HG03175 (cell line): Measurements from ENCODE around the gene TMEM253.

Experiments
- ATAC-seq: cut with Tn5 transposase; IDR thresholded peaks from one replicate; pipeline ENCODE4 v1.9.1; 2021; ENCODE audit warnings: mild to moderate bottlenecking, moderate library complexity; ENCODE audit not compliant: unreplicated experiment

TMEM253 gene

DNA sequence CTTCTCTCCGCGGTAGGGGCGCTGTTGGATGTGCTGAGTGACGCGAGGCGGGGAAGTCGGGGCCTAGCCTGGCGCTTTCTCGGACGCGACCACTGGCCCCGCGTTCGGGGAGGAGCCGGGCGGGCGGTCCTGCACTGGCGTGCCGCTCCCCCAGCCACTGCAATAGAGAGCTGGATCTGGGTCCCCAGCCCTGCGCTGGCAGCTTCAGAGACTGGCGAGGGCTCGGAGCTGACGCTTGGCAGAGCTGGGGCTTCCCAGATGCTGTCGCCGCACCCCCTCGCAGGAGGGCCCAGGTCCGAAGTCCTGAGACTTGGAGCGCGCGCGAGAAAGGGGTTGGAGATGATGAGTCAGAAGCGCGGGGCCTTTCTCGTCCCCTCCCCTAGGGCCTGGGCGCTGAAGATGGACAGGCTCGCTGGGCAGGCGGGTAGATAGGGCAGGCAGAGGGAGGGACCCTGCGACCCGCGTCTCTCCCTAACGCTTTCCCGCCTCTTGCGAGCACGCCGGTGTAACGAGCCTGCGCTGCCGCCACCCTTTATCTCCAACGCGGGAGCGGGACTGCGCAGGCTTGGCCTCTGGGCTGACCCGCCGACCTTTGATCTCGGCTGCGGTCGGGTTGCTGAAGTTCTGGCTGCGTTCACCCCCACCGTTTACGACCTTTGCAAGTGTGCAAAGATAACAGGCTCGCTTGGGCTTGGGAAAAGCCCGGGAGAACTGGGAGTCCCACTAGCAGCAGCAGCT is 3.0 kb downstream of the TMEM253 start:
- ATAC-seq = peak; percentile 91

DNA sequence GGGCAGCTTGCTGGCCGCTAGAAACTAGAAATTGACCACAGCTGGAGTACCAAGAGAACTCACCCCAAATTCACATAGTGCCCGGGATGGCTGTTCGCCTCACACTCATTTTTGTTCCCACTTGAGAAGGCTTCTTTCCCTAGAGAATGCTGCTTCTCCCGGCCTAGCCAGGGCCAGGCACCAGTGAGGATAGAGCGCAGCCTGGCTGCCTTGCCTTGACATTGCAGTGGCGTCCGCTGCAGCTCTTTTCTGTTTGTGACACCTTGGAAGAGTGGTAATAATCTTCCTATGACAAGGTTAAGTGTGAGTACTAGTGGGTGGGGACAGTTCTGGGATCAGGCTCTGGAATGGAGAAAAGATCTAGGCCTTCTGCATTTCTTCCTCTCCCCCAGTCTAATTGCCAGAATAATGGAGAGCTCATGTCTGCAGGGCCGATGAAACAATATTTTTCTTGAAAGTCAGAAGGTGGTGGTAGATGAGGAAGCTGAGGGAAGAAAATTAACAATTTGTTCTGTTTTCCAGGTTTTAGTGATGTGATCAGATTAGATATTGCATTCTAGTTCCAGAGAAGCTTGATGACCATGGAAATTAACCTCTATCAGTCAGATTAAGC is 3.7 kb downstream of the TMEM253 start:
- ATAC-seq = peak; percentile 49

- ATAC-seq = no peak
These were observed 4.2 kb downstream of the TMEM253 start for GRCh38 chr14:21105095-21105494.

DNA sequence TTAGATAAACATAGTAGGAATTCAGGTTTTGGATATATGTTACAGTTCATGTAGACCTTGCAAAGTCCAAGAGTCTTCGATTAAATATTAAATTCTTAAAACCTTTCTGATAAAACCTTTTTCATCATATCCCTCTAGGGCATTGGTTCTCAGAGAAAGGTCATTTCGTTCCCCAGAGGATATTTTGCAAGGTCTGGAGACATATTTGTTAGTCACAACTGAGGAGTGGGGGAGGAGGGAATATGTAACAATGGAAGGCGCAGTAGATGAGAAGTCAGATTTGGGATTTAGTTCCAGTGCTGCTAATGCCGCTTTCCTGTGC is 5.3 kb downstream of the TMEM253 start:
- ATAC-seq = no peak

GRCh38 chr14:21106498-21107282 is 5.8 kb downstream of the TMEM253 start:
- ATAC-seq = no peak

DNA sequence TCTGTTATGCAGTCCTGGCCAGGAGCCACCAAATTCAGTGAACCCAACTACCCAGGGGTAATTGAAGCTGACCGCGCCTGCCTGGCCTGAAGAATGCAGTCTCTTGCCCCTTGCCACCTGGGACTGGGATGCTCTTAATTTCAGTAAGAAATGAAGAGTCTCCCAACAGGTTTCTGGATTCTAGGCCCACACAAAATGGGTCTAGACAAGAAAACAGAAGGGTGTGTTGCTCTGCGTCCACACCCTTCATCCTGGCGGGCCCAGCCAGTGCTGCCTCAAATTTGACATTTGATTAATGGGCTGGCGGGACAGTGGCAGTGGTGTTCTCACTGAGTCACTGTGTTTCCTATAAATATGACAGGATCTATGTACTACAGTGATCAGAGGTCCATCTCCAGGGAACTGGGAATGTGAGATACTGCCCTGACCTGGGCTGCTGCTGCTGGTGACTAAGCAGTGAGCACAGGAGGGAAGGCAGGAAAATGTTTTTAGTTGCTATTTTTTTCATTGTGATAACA is 6.5 kb downstream of the TMEM253 start:
- no peak for ATAC-seq

DNA sequence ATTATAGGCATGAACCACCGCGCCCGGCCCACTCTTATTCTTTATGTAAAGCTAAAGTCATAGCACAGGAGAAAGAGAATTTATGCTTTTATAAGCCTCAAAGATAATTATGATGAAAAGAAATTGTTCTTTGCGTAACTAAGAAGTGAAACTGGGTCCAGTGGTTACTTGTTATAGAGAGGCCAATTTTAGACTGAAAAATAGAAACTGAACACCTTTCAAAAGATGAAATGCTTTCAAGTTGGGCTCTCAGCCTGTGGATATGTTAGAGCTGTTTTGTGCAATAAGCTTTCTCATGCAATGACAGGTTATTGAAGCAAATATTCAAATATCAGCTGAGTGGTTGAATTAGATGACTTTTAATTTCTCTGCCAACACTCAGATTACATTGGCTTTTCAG is 7.9 kb downstream of the TMEM253 start:
- ATAC-seq = no peak

DNA sequence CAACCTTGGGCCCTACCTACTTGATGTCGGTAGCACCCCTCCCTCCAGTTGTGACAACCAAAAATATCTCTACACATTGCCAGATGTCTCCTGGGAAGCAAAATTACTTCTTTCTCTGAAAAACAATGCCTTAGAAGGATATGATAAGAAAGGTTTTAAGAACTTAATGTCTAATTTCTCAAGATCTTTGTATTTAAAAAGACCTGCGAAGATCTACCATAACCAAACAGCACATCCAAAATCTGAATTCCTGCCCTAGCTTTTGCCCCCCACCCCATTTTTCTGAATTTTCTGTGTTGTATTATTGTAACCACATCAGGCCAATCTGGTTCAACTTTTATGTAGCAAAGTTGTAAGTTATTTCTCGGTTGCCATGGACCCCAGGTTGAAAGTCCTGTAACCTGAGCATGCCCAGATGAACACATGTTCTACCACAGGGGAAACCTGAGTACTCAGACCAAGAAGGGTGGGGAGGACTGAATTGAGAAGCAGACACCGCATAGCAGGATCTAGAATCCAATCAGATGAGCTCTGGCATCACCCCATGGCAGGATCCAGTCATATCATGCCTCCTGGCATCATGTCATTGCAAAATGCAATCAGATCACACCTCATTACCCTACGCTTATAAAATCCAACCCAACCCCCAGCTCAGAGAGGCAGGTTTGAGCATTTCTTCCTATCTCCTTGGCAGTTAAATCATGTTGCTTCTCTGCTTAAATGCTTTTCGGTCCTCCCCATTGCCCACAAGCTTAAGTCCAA is 8.7 kb downstream of the TMEM253 start:
- ATAC-seq = peak; percentile 35

DNA sequence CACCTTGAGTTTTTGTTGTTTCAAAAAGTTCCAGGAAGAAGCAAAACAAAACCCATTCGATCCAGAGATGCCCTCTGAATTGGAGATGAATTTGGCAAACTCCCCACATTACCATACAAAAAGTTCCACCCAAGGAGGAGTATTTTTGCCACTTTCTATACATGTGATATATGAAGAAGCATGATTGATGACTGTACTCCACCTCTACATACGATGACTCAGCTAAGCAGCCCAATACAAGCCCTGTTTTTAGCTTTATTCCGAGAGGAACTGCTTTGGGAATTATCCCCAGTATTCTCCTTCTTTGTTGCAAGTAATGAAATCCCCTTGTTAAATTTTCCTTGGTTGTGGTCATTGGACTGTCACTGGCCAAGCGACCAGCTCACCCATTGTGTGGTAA is 11.4 kb downstream of the TMEM253 start:
- ATAC-seq = no peak

GRCh38 chr14:21113369-21113768 is 12.5 kb downstream of the TMEM253 start:
- ATAC-seq = no peak

DNA sequence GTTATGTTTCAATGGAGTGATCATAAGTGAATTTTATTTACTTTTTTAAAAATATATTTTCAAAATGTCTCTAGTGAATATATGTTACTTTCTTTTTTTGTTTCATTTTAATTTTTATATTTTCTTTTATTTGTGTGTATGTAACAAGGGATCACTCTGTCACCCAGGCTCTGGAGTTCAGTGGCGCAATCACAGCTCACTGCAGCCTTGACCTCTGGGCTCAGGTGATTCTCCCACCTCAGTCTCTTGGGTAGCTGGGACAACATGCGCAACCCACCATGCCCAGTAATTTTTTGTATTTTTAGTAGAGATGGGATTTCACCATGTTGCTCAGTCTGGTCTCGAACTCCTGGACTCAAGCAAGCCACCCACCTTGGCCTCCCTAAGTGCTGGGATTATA is 18.1 kb downstream of the TMEM253 start:
- no peak for ATAC-seq

- ATAC-seq = no peak
These were observed 19.8 kb downstream of the TMEM253 start for GRCh38 chr14:21120686-21121085.

DNA sequence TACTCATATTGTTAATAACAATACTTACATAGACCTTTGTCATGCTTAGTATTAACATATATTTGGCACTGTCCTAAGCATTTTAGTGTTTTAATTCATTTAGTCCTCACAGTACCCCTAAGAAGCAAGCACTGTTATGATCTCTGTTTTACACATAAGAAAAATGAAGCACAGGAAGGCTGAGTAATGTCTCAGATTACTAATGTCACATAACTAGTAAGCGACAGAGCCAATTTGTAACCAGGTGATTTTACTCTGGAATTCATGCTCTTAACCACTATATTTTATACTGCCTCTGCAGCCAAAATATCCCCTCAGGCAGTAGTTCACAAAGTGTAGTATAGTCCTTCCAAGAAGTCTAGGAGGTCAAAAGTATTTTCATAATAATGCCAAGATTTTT is 20.3 kb downstream of the TMEM253 start:
- no peak for ATAC-seq

DNA sequence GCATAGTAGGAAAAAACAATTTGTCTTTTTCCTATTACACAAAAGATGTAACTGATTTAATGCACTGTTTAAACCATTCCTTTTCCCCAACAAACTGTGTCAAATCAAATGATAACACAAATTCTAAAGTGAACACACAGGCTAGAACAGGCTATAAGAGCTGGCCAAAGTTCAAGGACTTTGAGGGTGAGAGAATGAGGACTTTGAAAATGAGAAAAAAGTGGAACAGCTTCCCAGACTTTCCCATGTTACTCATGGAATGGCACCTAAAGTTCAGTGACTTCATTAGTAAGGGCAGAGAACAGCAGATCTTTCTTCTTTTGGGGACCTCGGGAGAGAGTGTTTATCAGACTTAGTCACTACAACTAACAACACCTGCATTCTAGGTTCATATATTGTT is 22.6 kb downstream of the TMEM253 start:
- ATAC-seq = no peak

DNA sequence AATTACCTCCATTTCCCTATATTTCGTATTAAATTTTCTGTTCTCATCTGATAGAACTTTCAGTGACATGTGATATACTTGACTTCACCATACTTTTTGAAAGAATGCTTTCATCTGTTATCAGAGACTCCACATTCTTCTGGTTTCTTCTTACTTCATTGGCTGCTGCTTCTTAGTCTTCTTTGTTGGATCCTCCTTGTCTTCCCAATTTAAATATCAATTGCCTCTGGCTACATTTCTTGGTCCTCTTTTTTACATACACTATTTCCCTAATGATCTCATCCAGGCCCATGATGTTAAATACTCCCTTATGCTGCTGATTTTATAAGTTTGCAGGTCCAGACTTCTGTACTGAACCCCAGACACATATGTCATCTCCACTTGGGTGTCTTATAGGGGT is 33.0 kb downstream of the TMEM253 start:
- no peak for ATAC-seq

DNA sequence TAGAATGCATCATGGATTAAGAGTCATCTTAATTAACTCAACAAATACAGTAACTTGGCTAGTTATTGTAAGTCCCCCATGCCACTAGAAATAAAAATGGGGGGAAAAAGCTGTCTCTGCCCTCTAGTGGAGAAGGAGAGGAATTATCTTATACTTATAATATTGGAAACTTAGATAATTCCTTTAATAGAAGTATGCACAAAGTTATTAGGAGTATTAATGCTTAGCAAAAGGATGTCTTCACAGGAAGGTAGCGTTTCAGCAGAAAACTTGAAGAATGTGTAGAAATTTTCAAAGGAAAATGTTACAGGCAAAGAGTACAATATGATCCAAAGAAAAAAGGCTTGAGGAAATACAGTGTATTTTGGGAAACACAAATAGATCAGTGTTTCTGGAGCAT is 35.2 kb downstream of the TMEM253 start:
- no peak for ATAC-seq

- no peak for ATAC-seq
These were observed 41.5 kb downstream of the TMEM253 start for GRCh38 chr14:21142357-21142756.

GRCh38 chr14:21145437-21145836 is 44.6 kb downstream of the TMEM253 start:
- ATAC-seq = no peak

- no peak for ATAC-seq
These were observed 48.9 kb downstream of the TMEM253 start for GRCh38 chr14:21149641-21150367.
